Lower lobe of right lung (tissue), 2 donors: Measurements from ENCODE around the gene COX7A2L. TPM values are rescaled to one million over a fixed set of nuclear protein-coding genes. Genes with fewer than 3 reads are reported as not detected.
A peak's percentile ranks its signal among the peaks of the same experiment; 100 is the strongest.

Source experiments
- ATAC-seq, 2 donors: fragments of 200-7000 bp; cut with Tn5 transposase; one replicate each; pipeline ENCODE4 v1.9.1; 2020 to 2022; ENCODE audit warnings: mild to moderate bottlenecking in 2 of 2, moderate library complexity in 2 of 2
- DNase-seq: peaks from one replicate; pipeline ENCODE4 v3.0.0-alpha.2; 2020
- H3K27ac ChIP-seq: fragments of 200-600 bp; one replicate; pipeline ENCODE4 v1.8.0; 2022
- H3K27me3 ChIP-seq: fragments of 200-600 bp; one replicate; pipeline ENCODE4 v1.8.0; 2022; ENCODE audit warnings: low read depth
- H3K36me3 ChIP-seq: fragments of 200-600 bp; one replicate; pipeline ENCODE4 v1.8.0; 2022; ENCODE audit warnings: mild to moderate bottlenecking
- H3K4me1 ChIP-seq: fragments of 200-600 bp; one replicate; pipeline ENCODE4 v1.8.0; 2022
- H3K4me3 ChIP-seq: fragments of 200-600 bp; one replicate; pipeline ENCODE4 v1.8.0; 2022; ENCODE audit warnings: mild to moderate bottlenecking
- H3K9me3 ChIP-seq: fragments of 200-600 bp; one replicate; pipeline ENCODE4 v1.8.0; 2022
- CTCF ChIP-seq: fragments of 200-600 bp; IDR thresholded peaks from one replicate; pipeline ENCODE4 v1.8.0; 2022; ENCODE audit warnings: antibody characterized with exemption, mild to moderate bottlenecking
- intact Hi-C: fragments of 100-400 bp; cut with DNase I; formaldehyde crosslinking; loops from one replicate; pipeline ENCODE4 v1.11.0; 2022
- total RNA-seq: library from RNA; stranded (reverse); fragmentation: NEBNext Ultra II Directional; extraction: Animal tissue kit (Norgen Biotek cat#: 25700); gene quantifications from one replicate; pipeline ENCODE4 v1.2.1, GENCODE V29; 2021
- donor health status: DM: no; HTN: yes; CAD: no; lungs with severe emphysema.

The COX7A2L gene
- total RNA-seq, 1 donor from 2014 or later: 89.4 TPM

GRCh38 chr2:42310007-42310515, 51.0 kb downstream of the COX7A2L start:
- Histone ChIP-seq H3K9me3 (no peaks in the 10 kb centered on the region), H3K4me1 (peaks cover 3% of the 10 kb centered on the region), H3K27me3 (no peaks in the 10 kb centered on the region), H3K4me3 (no peak overlapping the region), H3K36me3 (peaks cover 40% of the 10 kb centered on the region), H3K27ac (no peak overlapping the region)
- intact Hi-C loops: no loop called here
- TF ChIP-seq CTCF: no peak
- ATAC-seq: no peak
- DNase-seq: no peak

- ATAC-seq (no peak), DNase-seq (no peak)
- Histone ChIP-seq H3K9me3 (no peaks in the 10 kb centered on the region), H3K36me3 (peaks cover 47% of the 10 kb centered on the region), H3K27ac (no peak overlapping the region), H3K4me3 (no peak overlapping the region), H3K27me3 (no peaks in the 10 kb centered on the region), H3K4me1 (no peaks in the 10 kb centered on the region)
- no peak for TF ChIP-seq CTCF
- intact Hi-C loops: no loop called here
These were observed 51.7 kb downstream of the COX7A2L start for GRCh38 chr2:42309366-42309765.

GRCh38 chr2:42307180-42307579, 53.8 kb downstream of the COX7A2L start:
- DNase-seq (no peak), ATAC-seq (no peak)
- Histone ChIP-seq H3K9me3 (no peaks in the 10 kb centered on the region), H3K4me1 (no peaks in the 10 kb centered on the region), H3K36me3 (peaks cover 69% of the 10 kb centered on the region), H3K27me3 (no peaks in the 10 kb centered on the region), H3K27ac (no peak overlapping the region), H3K4me3 (no peak overlapping the region)
- no peak for TF ChIP-seq CTCF
- intact Hi-C loops: no loop called here

- intact Hi-C loops: no loop called here
- ATAC-seq: no peak
- Histone ChIP-seq H3K27me3 (no peaks in the 10 kb centered on the region), H3K4me1 (no peaks in the 10 kb centered on the region), H3K4me3 (no peak overlapping the region), H3K36me3 (peaks cover 96% of the 10 kb centered on the region), H3K27ac (no peak overlapping the region), H3K9me3 (no peaks in the 10 kb centered on the region)
- DNase-seq: no peak
- TF ChIP-seq CTCF: no peak
These were observed 56.8 kb downstream of the COX7A2L start for GRCh38 chr2:42304059-42304713.

GRCh38 chr2:42303252-42303651, 57.8 kb downstream of the COX7A2L start:
- H3K4me3 ChIP-seq: no peak overlapping the region
- H3K27me3 ChIP-seq: no peaks in the 10 kb centered on the region
- no peak overlapping the region for H3K27ac ChIP-seq
- intact Hi-C loops: no loop called here
- peaks cover 92% of the 10 kb centered on the region for H3K36me3 ChIP-seq
- DNase-seq (no peak), ATAC-seq (peak; percentile 63 to 82)
- H3K4me1 ChIP-seq: no peaks in the 10 kb centered on the region
- no peak for TF ChIP-seq CTCF
- H3K9me3 ChIP-seq: no peaks in the 10 kb centered on the region
